ENCODE measurements around the gene ASPSCR1. TPM values are rescaled to one million over a fixed set of nuclear protein-coding genes. Genes with fewer than 3 reads are reported as not detected.
A peak's percentile ranks its signal among the peaks of the same experiment; 100 is the strongest.

Gene ASPSCR1
- total and polyA plus RNA-seq, 2 of the 13 experiments (the other 11 are each of a cell fraction or from before 2014, with no cell fraction given): 274 to 314 TPM

- TF ChIP-seq KDM6A (CRISPR knock-in tag; IDR thresholded peaks at IDR 0.05; ENCODE audit: low read depth): no peak
- no peak for TF ChIP-seq ZHX1 (CRISPR knock-in tag; IDR thresholded peaks at IDR 0.05; ENCODE audit: low read depth)
- no peak for TF ChIP-seq MXD4 (CRISPR knock-in tag; IDR thresholded peaks at IDR 0.05)
- no peak for TF ChIP-seq FOSL2 (CRISPR knock-in tag; IDR thresholded peaks at IDR 0.05)
- TF ChIP-seq NCOA1 (CRISPR knock-in tag; IDR thresholded peaks at IDR 0.05): no peak
Observed at GRCh38 chr17:81931557-81932332, 45.7 kb upstream of the ASPSCR1 start (continued).

GRCh38 chr17:81932333-81932983 lies 45.0 kb upstream of the ASPSCR1 start:
- no peak overlapping the region; the same call in 1 of the 2 replicates for H3K9ac ChIP-seq (ENCODE audit: insufficient read depth, low read depth, low read length)
- in situ Hi-C loops (cut with HindIII; ENCODE audit: extremely low pct_ligation_motif_present, low pct_unique_long_range_greater_than_20kb): no loop called here
- POLR2A ChIA-PET: interaction anchor here (1.1 to 2.0 kb wide), 7 partner anchors 8 to 105 kb away, joined by 3 to 7 read pairs (median 4); partner anchors contain the start of genes CENPX, DCXR and LRRC45
- peaks cover 5% of the 10 kb centered on the region; the same call in 1 of the 2 replicates for H4K20me1 ChIP-seq (ENCODE audit: insufficient read depth, low read length)
- H3K36me3 ChIP-seq (replicated peaks in 1 of 2; ENCODE audit: control insufficient read depth in 1 of 2, insufficient read depth in 2 of 2, low read length in 2 of 2): peaks cover 11 to 28% of the 10 kb centered on the region in 2 experiments
- WGBS (ENCODE audit: low lambda C conversion rate): 95% methylated on average over 7 of the region's 9 CpGs
- no peak overlapping the region for H2AFZ ChIP-seq (ENCODE audit: low read length)
- H3K9me3 ChIP-seq (ENCODE audit: low read length): no peaks in the 10 kb centered on the region
- no peak overlapping the region for H3K4me3 ChIP-seq (replicated peaks in 1 of 3; ENCODE audit: insufficient read depth in 1 of 3, low read depth in 2 of 3, low read length in 3 of 3)
- H3K4me1 ChIP-seq (ENCODE audit: insufficient read depth, low read length): peaks cover 52% of the 10 kb centered on the region
- no peak for ATAC-seq
- CTCF ChIA-PET (ENCODE audit: low intra/inter-chr PET ratio, low total read pairs): no interaction called here
- intact Hi-C loops (cut with micrococcal nuclease; ENCODE audit: unreplicated experiment): no loop called here
- peaks cover 22% of the 10 kb centered on the region for H3K79me2 ChIP-seq (ENCODE audit: insufficient read depth, low read length)
- no peaks in the 10 kb centered on the region; a peak in 1 of 5 replicates for H3K27me3 ChIP-seq (ENCODE audit: control insufficient read depth in 1 of 2, insufficient read depth in 2 of 2, low read length in 2 of 2)
- FAIRE-seq: no peak
- TSS peak; percentile 33 for BruUV-seq (replicated peaks)
- DNase-seq (ENCODE audit: low spot score): no peak
- H3K4me2 ChIP-seq (ENCODE audit: low read depth, low read length): no peak overlapping the region
- no peak overlapping the region for H3K27ac ChIP-seq (ENCODE audit: extremely low read length, insufficient read depth, low read length)
- TF ChIP-seq TCF7L2 (IDR thresholded peaks at IDR 0.05; ENCODE audit: low read depth, low read length): no peak
- peak; percentile 7; the same call in 1 of the 2 replicates for TF ChIP-seq ZNF788 (CRISPR knock-in tag; IDR thresholded peaks at IDR 0.05; ENCODE audit: borderline replicate concordance)
- no peak for TF ChIP-seq TFDP2 (CRISPR knock-in tag; IDR thresholded peaks at IDR 0.05)
- TF ChIP-seq MIXL1 (CRISPR knock-in tag; IDR thresholded peaks at IDR 0.05): no peak
- TF ChIP-seq ZBTB39 (CRISPR knock-in tag; IDR thresholded peaks at IDR 0.05): no peak
- TF ChIP-seq ZNF136 (CRISPR knock-in tag; IDR thresholded peaks at IDR 0.05; ENCODE audit: low read depth): no peak
- no peak for TF ChIP-seq RBFOX2 (IDR thresholded peaks at IDR 0.05; ENCODE audit: low read depth, low read length)
- TF ChIP-seq ZNF510 (CRISPR knock-in tag; IDR thresholded peaks at IDR 0.05; ENCODE audit: low read depth): no peak
- TF ChIP-seq SPEN (CRISPR knock-in tag; IDR thresholded peaks at IDR 0.05; ENCODE audit: low read depth): peak; percentile 27; the same call in 1 of the 2 replicates
- no peak for TF ChIP-seq ZNF484 (CRISPR knock-in tag; IDR thresholded peaks at IDR 0.05; ENCODE audit: borderline replicate concordance, low read depth)
- TF ChIP-seq ZC3H13 (CRISPR knock-in tag; IDR thresholded peaks at IDR 0.05): peak; percentile 72; the same call in 1 of the 2 replicates
